HG02623 (cell line): ENCODE measurements around the gene TRAPPC14.
"Not testable (repeated sequence)": the region's sequence is repeated elsewhere in the genome, so short reads cannot be mapped to it uniquely, and the experiment has no call there.

Experiments used
- ATAC-seq: cut with Tn5 transposase; IDR thresholded peaks from one replicate; pipeline ENCODE4 v1.9.1; 2021; ENCODE audit warnings: moderate library complexity; ENCODE audit not compliant: unreplicated experiment

Gene TRAPPC14

GRCh38 chr7:100158229-100159098 is at the start of gene TRAPPC14:
Gene TRAPPC14 (minus strand): TSS chr7:100158723. CDS start chr7:100158499, 224 bp downstream.
- ATAC-seq = peak; percentile 72

- no peak for ATAC-seq
Observed at GRCh38 chr7:100204454-100204853, 45.9 kb upstream of the TRAPPC14 start.

GRCh38 chr7:100200693-100201092 is 42.2 kb upstream of the TRAPPC14 start:
- ATAC-seq = no peak

- no peak for ATAC-seq
Observed at GRCh38 chr7:100198266-100198665, 39.7 kb upstream of the TRAPPC14 start.

- ATAC-seq = not testable (repeated sequence)
Observed at GRCh38 chr7:100195901-100196322, 37.4 kb upstream of the TRAPPC14 start.

GRCh38 chr7:100195222-100195621 is 36.7 kb upstream of the TRAPPC14 start:
- ATAC-seq = no peak

GRCh38 chr7:100192969-100193368 is 34.4 kb upstream of the TRAPPC14 start:
- no peak for ATAC-seq

- not testable (repeated sequence) for ATAC-seq
Observed at GRCh38 chr7:100192281-100192862, 33.8 kb upstream of the TRAPPC14 start.

- ATAC-seq = no peak
Observed at GRCh38 chr7:100191775-100192174, 33.3 kb upstream of the TRAPPC14 start.

GRCh38 chr7:100190048-100190711 is 31.7 kb upstream of the TRAPPC14 start:
- ATAC-seq = no peak

GRCh38 chr7:100189061-100189460 is 30.5 kb upstream of the TRAPPC14 start:
- ATAC-seq = no peak

GRCh38 chr7:100185726-100186125 is 27.2 kb upstream of the TRAPPC14 start:
- ATAC-seq = no peak

- ATAC-seq = not testable (repeated sequence)
Observed at GRCh38 chr7:100183090-100183489, 24.6 kb upstream of the TRAPPC14 start.

GRCh38 chr7:100182616-100183015 is 24.1 kb upstream of the TRAPPC14 start:
- not testable (repeated sequence) for ATAC-seq

GRCh38 chr7:100180084-100180483 is 21.6 kb upstream of the TRAPPC14 start:
- ATAC-seq = not testable (repeated sequence)

- ATAC-seq = peak; percentile 86
Observed at GRCh38 chr7:100177045-100178001, 18.8 kb upstream of the TRAPPC14 start, which contains the start of the genes GPC2 and STAG3. Gene GPC2 (minus strand): TSS chr7:100177381. CDS start chr7:100177199, 182 bp downstream. Gene STAG3 (plus strand): TSS chr7:100177918. CDS start chr7:100180557, 2,639 bp downstream.

GRCh38 chr7:100176096-100177044 is 17.8 kb upstream of the TRAPPC14 start:
- no peak for ATAC-seq

- ATAC-seq = no peak
Observed at GRCh38 chr7:100175296-100175935, 16.9 kb upstream of the TRAPPC14 start.

- ATAC-seq = no peak
Observed at GRCh38 chr7:100174582-100174981, 16.1 kb upstream of the TRAPPC14 start.
